SK-N-SH treated with all-trans-retinoic acid at 6 μM for 48 hours (cell line): ENCODE measurements around the gene UNC13B.

ENCODE experiments used
- ARNTL ChIP-seq: fragments of 450-650 bp; formaldehyde crosslinking; IDR thresholded peaks from 2 replicates; pipeline ENCODE4 v1.5.0; 2020; ENCODE audit warnings: low read depth, mild to moderate bottlenecking, moderate library complexity, borderline replicate concordance
- CREB5 ChIP-seq: fragments of 250-450 bp; sonication (Bioruptor Pico); IDR thresholded peaks from 2 replicates; pipeline ENCODE4 v1.5.1; 2020; ENCODE audit warnings: low read depth, mild to moderate bottlenecking, moderate library complexity
- GLIS3 ChIP-seq: fragments of 250-450 bp; sonication (Bioruptor Pico); IDR thresholded peaks from 2 replicates; pipeline ENCODE4 v1.5.0; 2020; ENCODE audit warnings: mild to moderate bottlenecking, moderate library complexity
- ISL1 ChIP-seq: fragments of 250-450 bp; sonication (Bioruptor Pico); IDR thresholded peaks from 2 replicates; pipeline ENCODE4 v2.1.2; 2022; ENCODE audit warnings: mild to moderate bottlenecking, moderate library complexity
- PATZ1 ChIP-seq: fragments of 250-450 bp; sonication (Bioruptor Pico); IDR thresholded peaks from 2 replicates; pipeline ENCODE4 v1.8.0; 2020; ENCODE audit warnings: mild to moderate bottlenecking, moderate library complexity, borderline replicate concordance
- POU6F1 ChIP-seq: fragments of 250-450 bp; sonication (Bioruptor Pico); IDR thresholded peaks from 2 replicates; pipeline ENCODE4 v1.8.0; 2021; ENCODE audit warnings: low read depth, mild to moderate bottlenecking, moderate library complexity, borderline replicate concordance
- RARB ChIP-seq: fragments of 250-450 bp; sonication (Bioruptor Pico); IDR thresholded peaks from 2 replicates; pipeline ENCODE4 v1.8.0; 2021; ENCODE audit warnings: mild to moderate bottlenecking, moderate library complexity
- TCF4 ChIP-seq: fragments of 250-450 bp; sonication (Bioruptor Pico); IDR thresholded peaks from 2 replicates; pipeline ENCODE4 v1.8.0; 2021; ENCODE audit warnings: mild to moderate bottlenecking, moderate library complexity, borderline replicate concordance
- TOX ChIP-seq: fragments of 250-450 bp; sonication (Bioruptor Pico); IDR thresholded peaks from 2 replicates; pipeline ENCODE4 v1.8.0; 2021; ENCODE audit warnings: mild to moderate bottlenecking, moderate library complexity, borderline replicate concordance
- ZC3H10 ChIP-seq: fragments of 250-450 bp; sonication (Bioruptor Pico); IDR thresholded peaks from 2 replicates; pipeline ENCODE4 v1.5.1; 2021; ENCODE audit warnings: mild to moderate bottlenecking, moderate library complexity
- ZFP3 ChIP-seq: fragments of 250-450 bp; sonication (Bioruptor Pico); IDR thresholded peaks from 2 replicates; pipeline ENCODE4 v1.5.0; 2020; ENCODE audit warnings: mild to moderate bottlenecking, moderate library complexity
- ZFP30 ChIP-seq: fragments of 450-650 bp; formaldehyde crosslinking; IDR thresholded peaks from 2 replicates; pipeline ENCODE4 v1.5.0; 2022; ENCODE audit warnings: mild to moderate bottlenecking, moderate library complexity
- ZNF565 ChIP-seq: fragments of 450-650 bp; formaldehyde crosslinking; conservative IDR thresholded peaks from 2 replicates; pipeline ENCODE4 v1.5.0; 2020; ENCODE audit warnings: low read depth, mild to moderate bottlenecking, moderate library complexity
- ZNF8 ChIP-seq: fragments of 450-650 bp; formaldehyde crosslinking; IDR thresholded peaks from 2 replicates; pipeline ENCODE4 v1.5.0; 2020; ENCODE audit warnings: mild to moderate bottlenecking, moderate library complexity

GRCh38 chr9:35353731-35354365 lies 192.0 kb downstream of the UNC13B start:
- TF ChIP-seq GLIS3 (CRISPR knock-in tag) (no peak), RARB (CRISPR knock-in tag) (no peak), POU6F1 (CRISPR knock-in tag) (no peak), PATZ1 (CRISPR knock-in tag) (no peak), CREB5 (no peak), ZFP3 (CRISPR knock-in tag) (no peak), ZNF565 (CRISPR knock-in tag) (no peak), TOX (CRISPR knock-in tag) (no peak), ZFP30 (CRISPR knock-in tag) (no peak), TCF4 (no peak), ZNF8 (CRISPR knock-in tag) (no peak), ISL1 (CRISPR knock-in tag) (no peak), ARNTL (CRISPR knock-in tag) (no peak), ZC3H10 (CRISPR knock-in tag) (no peak)
